Neural cell (in vitro differentiated cells): Measurements from ENCODE around the gene CACNA1D.

ENCODE experiments used
- CTCF ChIP-seq: fragments of 450-650 bp; IDR thresholded peaks from 2 replicates; pipeline ENCODE4 v1.5.1; 2014; ENCODE audit warnings: antibody characterized with exemption, mild to moderate bottlenecking, moderate library complexity; ENCODE audit not compliant: poor library complexity, severe bottlenecking
- EP300 ChIP-seq: fragments of 450-650 bp; conservative IDR thresholded peaks from 2 replicates; pipeline ENCODE4 v1.6.1; 2014; ENCODE audit warnings: antibody characterized with exemption, mild to moderate bottlenecking, moderate library complexity; ENCODE audit not compliant: poor library complexity, severe bottlenecking
- EZH2 ChIP-seq: fragments of 200-600, 300-800 bp; shearing (Covaris generic), sonication (generic); IDR thresholded peaks from 2 replicates; pipeline ENCODE4 v1.6.1; 2014; ENCODE audit warnings: antibody characterized with exemption, low read length, borderline replicate concordance, mild to moderate bottlenecking; ENCODE audit not compliant: insufficient read depth, poor library complexity, severe bottlenecking
- MXI1 ChIP-seq: fragments of 450-650 bp; conservative IDR thresholded peaks from 2 replicates; pipeline ENCODE4 v1.6.1; 2014; ENCODE audit warnings: antibody characterized with exemption, mild to moderate bottlenecking; ENCODE audit not compliant: poor library complexity, severe bottlenecking
- POLR2AphosphoS5 ChIP-seq: IDR thresholded peaks from 2 replicates; pipeline ENCODE4 v1.6.1; 2012
- RAD21 ChIP-seq: fragments of 450-650 bp; conservative IDR thresholded peaks from 2 replicates; pipeline ENCODE4 v1.6.1; 2014; ENCODE audit warnings: antibody characterized with exemption, mild to moderate bottlenecking, moderate library complexity
- REST ChIP-seq: IDR thresholded peaks from 2 replicates; pipeline ENCODE4 v1.6.1; 2012; ENCODE audit warnings: borderline replicate concordance
- SMC3 ChIP-seq: fragments of 450-650 bp; conservative IDR thresholded peaks from 2 replicates; pipeline ENCODE4 v1.6.1; 2014; ENCODE audit warnings: antibody characterized with exemption, mild to moderate bottlenecking, moderate library complexity; ENCODE audit not compliant: poor library complexity

- no peak for TF ChIP-seq CTCF
- TF ChIP-seq REST, result no peak
- TF ChIP-seq POLR2AphosphoS5, result no peak
- TF ChIP-seq EZH2, result no peak
- TF ChIP-seq MXI1, result no peak
- no peak for TF ChIP-seq EP300
- TF ChIP-seq SMC3, result no peak
- no peak for TF ChIP-seq RAD21
These were observed 246.5 kb downstream of the CACNA1D start for GRCh38 chr3:53740956-53741355.
